Measurements from ENCODE around the gene C17orf75. TPM values are rescaled to one million over a fixed set of nuclear protein-coding genes. Genes with fewer than 3 reads are reported as not detected.
A peak's percentile ranks its signal among the peaks of the same experiment; 100 is the strongest.

C17orf75 gene
- total and polyA plus RNA-seq, 4 donors = 8.5 to 23.4 (median 15.3) TPM

DNA sequence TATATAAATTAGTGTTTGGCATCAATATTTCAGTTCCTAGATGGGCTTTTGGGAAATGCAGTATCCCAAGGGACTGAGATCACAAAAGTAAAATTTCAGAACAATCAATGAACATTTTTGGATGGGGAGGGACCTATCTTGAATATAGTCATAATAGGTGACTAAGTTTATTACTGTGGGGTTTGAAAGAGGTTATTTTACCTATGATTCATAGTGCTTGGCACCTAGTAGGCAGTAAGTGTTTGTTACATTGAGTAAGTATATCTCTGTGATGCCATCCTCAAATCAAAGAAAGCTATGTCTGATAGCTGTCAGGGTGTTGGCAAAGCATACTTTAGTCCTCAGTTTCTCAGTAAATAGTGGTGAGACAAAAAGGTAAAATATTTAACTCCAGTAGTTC, 44.9 kb upstream of the C17orf75 start:
- Histone ChIP-seq H3K9ac (ENCODE audit: insufficient read depth in 1 of 2, low read length in 2 of 2) (no peak overlapping the region), H3K4me3 (no peak overlapping the region), H3K27ac (ENCODE audit: low read depth in 1 of 2, low read length in 1 of 2) (no peak overlapping the region), H3K4me1 (ENCODE audit: control insufficient read depth in 5 of 5, insufficient read depth in 5 of 5, low read length in 5 of 5) (peaks cover 0 to 4% (median 0%) of the 10 kb centered on the region in 5 donors), H3K36me3 (ENCODE audit: control insufficient read depth in 4 of 4, insufficient read depth in 4 of 4, low read length in 4 of 4) (peaks cover 7 to 11% (median 8%) of the 10 kb centered on the region in 4 donors), H3K27me3 (ENCODE audit: control insufficient read depth in 3 of 3, insufficient read depth in 3 of 3, low read length in 2 of 3) (no peaks in the 10 kb centered on the region), H3K9me3 (ENCODE audit: control insufficient read depth in 4 of 4, insufficient read depth in 3 of 4, low read length in 3 of 4) (no peaks in the 10 kb centered on the region)
- DNase-seq = no peak
- no peak for ATAC-seq (ENCODE audit: insufficient read depth, low FRiP score)
- TF ChIP-seq, protein P1, sequence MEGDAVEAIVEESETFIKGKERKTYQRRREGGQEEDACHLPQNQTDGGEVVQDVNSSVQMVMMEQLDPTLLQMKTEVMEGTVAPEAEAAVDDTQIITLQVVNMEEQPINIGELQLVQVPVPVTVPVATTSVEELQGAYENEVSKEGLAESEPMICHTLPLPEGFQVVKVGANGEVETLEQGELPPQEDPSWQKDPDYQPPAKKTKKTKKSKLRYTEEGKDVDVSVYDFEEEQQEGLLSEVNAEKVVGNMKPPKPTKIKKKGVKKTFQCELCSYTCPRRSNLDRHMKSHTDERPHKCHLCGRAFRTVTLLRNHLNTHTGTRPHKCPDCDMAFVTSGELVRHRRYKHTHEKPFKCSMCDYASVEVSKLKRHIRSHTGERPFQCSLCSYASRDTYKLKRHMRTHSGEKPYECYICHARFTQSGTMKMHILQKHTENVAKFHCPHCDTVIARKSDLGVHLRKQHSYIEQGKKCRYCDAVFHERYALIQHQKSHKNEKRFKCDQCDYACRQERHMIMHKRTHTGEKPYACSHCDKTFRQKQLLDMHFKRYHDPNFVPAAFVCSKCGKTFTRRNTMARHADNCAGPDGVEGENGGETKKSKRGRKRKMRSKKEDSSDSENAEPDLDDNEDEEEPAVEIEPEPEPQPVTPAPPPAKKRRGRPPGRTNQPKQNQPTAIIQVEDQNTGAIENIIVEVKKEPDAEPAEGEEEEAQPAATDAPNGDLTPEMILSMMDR (IDR thresholded peaks at IDR 0.05; ENCODE audit: control extremely low read depth, extremely low read depth) = no peak

DNA sequence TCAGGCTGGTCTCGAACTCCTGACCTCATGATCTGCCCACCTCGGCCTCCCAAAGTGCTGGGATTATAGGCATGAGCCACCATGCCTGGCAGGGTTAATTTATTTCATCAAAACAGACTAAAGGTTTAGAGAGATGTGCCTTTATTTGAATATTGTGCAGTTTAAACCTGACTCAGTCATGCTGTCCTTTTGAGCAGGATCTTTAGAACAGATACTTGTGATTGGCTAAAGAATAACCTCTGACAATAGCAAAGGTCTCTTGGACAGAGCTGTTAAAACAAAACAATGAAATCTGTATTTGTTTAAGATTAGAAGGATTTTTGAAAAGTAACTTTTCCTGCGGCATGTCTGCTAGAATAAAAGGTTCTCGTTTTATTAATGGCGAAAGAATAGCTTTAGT, 44.0 kb upstream of the C17orf75 start:
- ATAC-seq (ENCODE audit: insufficient read depth, low FRiP score) (no peak), DNase-seq (no peak)
- Histone ChIP-seq H3K4me3 (no peak overlapping the region), H3K27ac (ENCODE audit: low read depth in 1 of 2, low read length in 1 of 2) (no peak overlapping the region), H3K4me1 (ENCODE audit: control insufficient read depth in 5 of 5, insufficient read depth in 5 of 5, low read length in 5 of 5) (peaks cover 0 to 4% (median 0%) of the 10 kb centered on the region in 5 donors), H3K9ac (ENCODE audit: insufficient read depth in 1 of 2, low read length in 2 of 2) (no peak overlapping the region), H3K36me3 (ENCODE audit: control insufficient read depth in 4 of 4, insufficient read depth in 4 of 4, low read length in 4 of 4) (peaks cover 7 to 11% (median 9%) of the 10 kb centered on the region in 4 donors), H3K9me3 (ENCODE audit: control insufficient read depth in 4 of 4, insufficient read depth in 3 of 4, low read length in 3 of 4) (no peaks in the 10 kb centered on the region), H3K27me3 (ENCODE audit: control insufficient read depth in 3 of 3, insufficient read depth in 3 of 3, low read length in 2 of 3) (no peaks in the 10 kb centered on the region)
- TF ChIP-seq, protein P1 (IDR thresholded peaks at IDR 0.05; ENCODE audit: control extremely low read depth, extremely low read depth) = no peak
- 92% methylated on average over 5 of the region's 5 CpGs for WGBS, 2 donors

DNA sequence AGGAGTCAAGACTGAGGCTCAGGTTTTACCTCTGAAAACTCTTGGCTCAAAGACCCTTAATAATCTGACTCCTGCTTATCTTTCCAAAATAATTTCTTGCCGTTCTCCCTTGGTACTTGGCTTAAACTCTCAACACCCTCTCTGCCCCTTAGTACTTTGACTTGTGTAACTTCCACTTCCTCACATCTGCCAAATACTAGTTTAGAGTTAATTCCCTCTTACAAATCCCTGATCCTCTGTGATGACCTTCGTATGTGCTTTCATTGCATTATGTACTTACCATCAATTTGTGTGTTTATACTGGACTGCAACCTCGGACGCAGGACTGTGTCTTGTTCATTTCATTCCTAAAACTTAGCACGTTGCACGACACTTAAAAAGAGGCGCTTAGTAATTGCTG, 43.1 kb upstream of the C17orf75 start:
- Histone ChIP-seq H3K27me3 (ENCODE audit: control insufficient read depth in 3 of 3, insufficient read depth in 3 of 3, low read length in 2 of 3) (no peaks in the 10 kb centered on the region), H3K9ac (ENCODE audit: insufficient read depth in 1 of 2, low read length in 2 of 2) (no peak overlapping the region), H3K36me3 (ENCODE audit: control insufficient read depth in 4 of 4, insufficient read depth in 4 of 4, low read length in 4 of 4) (peaks cover 10 to 14% (median 13%) of the 10 kb centered on the region in 4 donors), H3K27ac (ENCODE audit: low read depth in 1 of 2, low read length in 1 of 2) (no peak overlapping the region), H3K9me3 (ENCODE audit: control insufficient read depth in 4 of 4, insufficient read depth in 3 of 4, low read length in 3 of 4) (no peaks in the 10 kb centered on the region), H3K4me1 (ENCODE audit: control insufficient read depth in 5 of 5, insufficient read depth in 5 of 5, low read length in 5 of 5) (peaks cover 0 to 4% (median 0%) of the 10 kb centered on the region in 5 donors), H3K4me3 (no peak overlapping the region)
- no peak for ATAC-seq (ENCODE audit: insufficient read depth, low FRiP score)
- WGBS, 2 donors = 82% methylated on average over 7 of the region's 7 CpGs
- TF ChIP-seq, protein P1 (IDR thresholded peaks at IDR 0.05; ENCODE audit: control extremely low read depth, extremely low read depth) = no peak
- DNase-seq = peak in 1 of 3 donors; percentile 12

DNA sequence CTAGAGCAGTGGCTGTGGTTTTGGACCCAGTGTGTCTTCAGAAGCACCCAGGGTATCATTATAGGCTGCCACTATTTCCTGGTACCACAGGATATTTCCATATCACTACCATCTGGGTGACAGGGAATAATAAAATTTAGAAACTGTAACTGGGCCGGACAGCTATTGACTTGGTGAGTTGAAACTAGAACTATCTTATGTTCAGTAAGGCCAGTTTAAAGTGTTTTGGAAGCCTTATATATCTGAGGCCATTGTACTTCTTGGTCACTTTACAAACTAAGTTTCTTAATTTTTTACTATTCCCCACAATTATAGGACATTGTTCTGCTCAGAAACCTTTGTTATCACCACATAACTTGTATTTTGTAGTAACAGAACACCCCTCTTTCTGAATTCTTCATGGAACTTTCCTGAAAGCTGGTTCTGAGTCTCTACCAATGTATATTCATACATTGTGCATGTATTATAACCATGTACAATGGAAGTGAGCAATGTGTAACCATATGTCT, 42.0 kb upstream of the C17orf75 start:
- H3K4me1 ChIP-seq (ENCODE audit: control insufficient read depth in 5 of 5, insufficient read depth in 5 of 5, low read length in 5 of 5) = peaks cover 0 to 4% (median 0%) of the 10 kb centered on the region in 5 donors
- WGBS, 2 donors = 95 to 97% methylated on average over 1 of the region's 1 CpG
- no peaks in the 10 kb centered on the region for H3K9me3 ChIP-seq (ENCODE audit: control insufficient read depth in 4 of 4, insufficient read depth in 3 of 4, low read length in 3 of 4)
- TF ChIP-seq, protein P1 (IDR thresholded peaks at IDR 0.05; ENCODE audit: control extremely low read depth, extremely low read depth) = no peak
- no peak for ATAC-seq (ENCODE audit: insufficient read depth, low FRiP score)
- DNase-seq = peak in 1 of 3 donors; percentile 2
- H3K4me3 ChIP-seq = no peak overlapping the region
- no peak overlapping the region for H3K9ac ChIP-seq (ENCODE audit: insufficient read depth in 1 of 2, low read length in 2 of 2)
- no peaks in the 10 kb centered on the region for H3K27me3 ChIP-seq (ENCODE audit: control insufficient read depth in 3 of 3, insufficient read depth in 3 of 3, low read length in 2 of 3)
- H3K36me3 ChIP-seq (ENCODE audit: control insufficient read depth in 4 of 4, insufficient read depth in 4 of 4, low read length in 4 of 4) = peaks cover 10 to 15% (median 14%) of the 10 kb centered on the region in 4 donors
- H3K27ac ChIP-seq (ENCODE audit: low read depth in 1 of 2, low read length in 1 of 2) = no peak overlapping the region

All from lung (tissue), 12 donors.